GM23338 (cell line): ENCODE data around the gene CRTC1. TPM values are rescaled to one million over a fixed set of nuclear protein-coding genes. Genes with fewer than 3 reads are reported as not detected.
A peak's percentile ranks its signal among the peaks of the same experiment; 100 is the strongest.

Experiments used
- ATAC-seq: fragments of 200-7000 bp; cut with Tn5 transposase; 3 replicates; pipeline ENCODE4 v1.9.1; 2020
- DNase-seq: peaks from one replicate; pipeline ENCODE4 v3.0.0-alpha.2; 2015; ENCODE audit warnings: low spot score
- H2AFZ ChIP-seq: fragments of 200-600 bp; sonication (generic); 2 replicates; pipeline ENCODE4 v1.8.0; 2016; ENCODE audit warnings: antibody characterized with exemption, mild to moderate bottlenecking, moderate library complexity
- H3F3A ChIP-seq: fragments of 200-600 bp; sonication (generic); replicated peaks from 2 replicates; pipeline ENCODE4 v1.8.0; 2017; ENCODE audit warnings: antibody characterized with exemption, mixed run types, low read depth
- H3K27ac ChIP-seq: fragments of 200-600 bp; sonication (generic); 2 replicates; pipeline ENCODE4 v1.6.1; 2016; ENCODE audit warnings: low read depth
- H3K27me3 ChIP-seq: fragments of 200-600 bp; sonication (generic); 2 replicates; pipeline ENCODE4 v1.8.0; 2016; ENCODE audit warnings: mild to moderate bottlenecking, mixed run types, moderate library complexity; ENCODE audit not compliant: insufficient read depth
- H3K36me3 ChIP-seq: fragments of 200-600 bp; sonication (generic); 2 replicates; pipeline ENCODE4 v1.8.0; 2016; ENCODE audit warnings: mild to moderate bottlenecking; ENCODE audit not compliant: insufficient read depth
- H3K4me1 ChIP-seq: fragments of 200-600 bp; sonication (generic); 2 replicates; pipeline ENCODE4 v1.8.0; 2016; ENCODE audit warnings: mild to moderate bottlenecking, moderate library complexity; ENCODE audit not compliant: insufficient read depth
- H3K4me2 ChIP-seq: fragments of 200-600 bp; sonication (generic); 2 replicates; pipeline ENCODE4 v1.7.1; 2017; ENCODE audit warnings: mixed run types
- H3K4me3 ChIP-seq: fragments of 200-600 bp; sonication (generic); 2 replicates; pipeline ENCODE4 v1.6.1; 2016; ENCODE audit warnings: mixed run types
- H3K79me2 ChIP-seq: fragments of 200-600 bp; sonication (generic); replicated peaks from 2 replicates; pipeline ENCODE4 v1.8.0; 2017; ENCODE audit warnings: mild to moderate bottlenecking; ENCODE audit not compliant: insufficient read depth
- H3K9me2 ChIP-seq: fragments of 200-600 bp; sonication (generic); 2 replicates; pipeline ENCODE4 v1.8.0; 2017; ENCODE audit not compliant: insufficient read depth
- H4K20me1 ChIP-seq: fragments of 200-600 bp; sonication (generic); replicated peaks from 2 replicates; pipeline ENCODE4 v1.8.0; 2017; ENCODE audit warnings: mild to moderate bottlenecking; ENCODE audit not compliant: insufficient read depth
- H3K27ac Mint-ChIP-seq: 2 replicates; pipeline ENCODE4 v1.8.0; 2020; ENCODE audit warnings: inconsistent platforms, mild to moderate bottlenecking, moderate library complexity, mixed read lengths
- H3K27me3 Mint-ChIP-seq: 3 replicates; pipeline ENCODE4 v1.8.0; 2022; ENCODE audit warnings: low read depth, mild to moderate bottlenecking, moderate library complexity, mixed read lengths, inconsistent platforms; ENCODE audit not compliant: insufficient read depth, poor library complexity
- H3K36me3 Mint-ChIP-seq: 3 replicates; pipeline ENCODE4 v1.8.0; 2021; ENCODE audit warnings: low read depth, mild to moderate bottlenecking, inconsistent platforms, moderate library complexity, mixed read lengths
- H3K4me1 Mint-ChIP-seq: 3 replicates; pipeline ENCODE4 v1.8.0; 2020; ENCODE audit warnings: mild to moderate bottlenecking, inconsistent platforms, mixed read lengths
- H3K4me3 Mint-ChIP-seq: 3 replicates; pipeline ENCODE4 v1.8.0; 2021; ENCODE audit warnings: moderate library complexity, mild to moderate bottlenecking, inconsistent platforms, mixed read lengths
- H3K9me3 Mint-ChIP-seq: 3 replicates; pipeline ENCODE4 v1.8.0; 2020; ENCODE audit warnings: moderate library complexity, mild to moderate bottlenecking, inconsistent platforms, mixed read lengths
- CREB1 ChIP-seq: fragments of 250-450 bp; sonication (Bioruptor Pico); IDR thresholded peaks from 2 replicates; pipeline ENCODE4 v1.5.0; 2020; ENCODE audit warnings: low read depth, mild to moderate bottlenecking, moderate library complexity
- CTCF ChIP-seq, 2 experiments: fragments of 200-600 bp in 1 of 2; sonication (generic) in 1 of 2; conservative IDR thresholded peaks; 2 replicates each; pipeline versions ENCODE4 v1.5.1 to v1.6.1; 2016 to 2017; ENCODE audit warnings: antibody characterized with exemption in 2 of 2, low read depth in 2 of 2, mild to moderate bottlenecking in 2 of 2, moderate library complexity in 1 of 2
- ETS1 ChIP-seq: IDR thresholded peaks from 2 replicates; pipeline ENCODE4 v1.6.1; 2016; ENCODE audit warnings: antibody characterized with exemption
- EZH2 ChIP-seq: fragments of 200-600 bp; sonication (generic); IDR thresholded peaks from one replicate; pipeline ENCODE4 v1.8.0; 2017; ENCODE audit warnings: antibody characterized with exemption, mild to moderate bottlenecking, low read depth; ENCODE audit not compliant: unreplicated experiment
- EZH2phosphoT487 ChIP-seq: fragments of 200-600 bp; sonication (generic); IDR thresholded peaks from one replicate; pipeline ENCODE4 v1.8.1; 2018; ENCODE audit warnings: antibody characterized with exemption; ENCODE audit not compliant: unreplicated experiment
- JUNB ChIP-seq: IDR thresholded peaks from one replicate; pipeline ENCODE4 v1.6.1; 2016; ENCODE audit warnings: antibody characterized with exemption; ENCODE audit not compliant: unreplicated experiment
- NANOG ChIP-seq: IDR thresholded peaks from 2 replicates; pipeline ENCODE4 v1.6.1; 2016; ENCODE audit warnings: antibody characterized with exemption, borderline replicate concordance
- POLR2AphosphoS5 ChIP-seq: IDR thresholded peaks from 2 replicates; pipeline ENCODE4 v1.6.1; 2016; ENCODE audit warnings: antibody characterized with exemption, low read depth
- STAT1 ChIP-seq: IDR thresholded peaks from one replicate; pipeline ENCODE4 v1.6.1; 2016; ENCODE audit warnings: antibody characterized with exemption; ENCODE audit not compliant: unreplicated experiment
- ZNF114 ChIP-seq: fragments of 250-450 bp; sonication (Bioruptor Pico); IDR thresholded peaks from 2 replicates; pipeline ENCODE4 v1.5.0; 2020; ENCODE audit warnings: mild to moderate bottlenecking, moderate library complexity
- ZNF331 ChIP-seq: fragments of 250-450 bp; sonication (Bioruptor Pico); IDR thresholded peaks from 2 replicates; pipeline ENCODE4 v1.5.0; 2020; ENCODE audit warnings: low read depth, mild to moderate bottlenecking, moderate library complexity
- ZNF462 ChIP-seq: fragments of 250-450 bp; sonication (Bioruptor Pico); IDR thresholded peaks from 2 replicates; pipeline ENCODE4 v1.5.0; 2020; ENCODE audit warnings: mild to moderate bottlenecking, moderate library complexity
- polyA plus RNA-seq: library from polyadenylated mRNA; unstranded; fragments of >200 nt; fragmentation: Nextera tagmentation; extraction: Ambion mirVana; gene quantifications from 2 replicates; pipeline ENCODE4 v1.2.1, GENCODE V29; 2016
- total RNA-seq: library from RNA; depleted of rRNA; stranded (reverse); fragments of >200 nt; shearing (Covaris generic); gene quantifications from 2 replicates; pipeline ENCODE4 v1.2.3, GENCODE V29; 2014
- TF ChIP-seq, protein P1 (sequence below): IDR thresholded peaks from one replicate; pipeline ENCODE4 v1.6.1; 2018; ENCODE audit warnings: antibody characterized with exemption; ENCODE audit not compliant: unreplicated experiment

CRTC1 gene
- total and polyA plus RNA-seq, 2 experiments from 2014 or later: 5.4 to 8.4 TPM

DNA sequence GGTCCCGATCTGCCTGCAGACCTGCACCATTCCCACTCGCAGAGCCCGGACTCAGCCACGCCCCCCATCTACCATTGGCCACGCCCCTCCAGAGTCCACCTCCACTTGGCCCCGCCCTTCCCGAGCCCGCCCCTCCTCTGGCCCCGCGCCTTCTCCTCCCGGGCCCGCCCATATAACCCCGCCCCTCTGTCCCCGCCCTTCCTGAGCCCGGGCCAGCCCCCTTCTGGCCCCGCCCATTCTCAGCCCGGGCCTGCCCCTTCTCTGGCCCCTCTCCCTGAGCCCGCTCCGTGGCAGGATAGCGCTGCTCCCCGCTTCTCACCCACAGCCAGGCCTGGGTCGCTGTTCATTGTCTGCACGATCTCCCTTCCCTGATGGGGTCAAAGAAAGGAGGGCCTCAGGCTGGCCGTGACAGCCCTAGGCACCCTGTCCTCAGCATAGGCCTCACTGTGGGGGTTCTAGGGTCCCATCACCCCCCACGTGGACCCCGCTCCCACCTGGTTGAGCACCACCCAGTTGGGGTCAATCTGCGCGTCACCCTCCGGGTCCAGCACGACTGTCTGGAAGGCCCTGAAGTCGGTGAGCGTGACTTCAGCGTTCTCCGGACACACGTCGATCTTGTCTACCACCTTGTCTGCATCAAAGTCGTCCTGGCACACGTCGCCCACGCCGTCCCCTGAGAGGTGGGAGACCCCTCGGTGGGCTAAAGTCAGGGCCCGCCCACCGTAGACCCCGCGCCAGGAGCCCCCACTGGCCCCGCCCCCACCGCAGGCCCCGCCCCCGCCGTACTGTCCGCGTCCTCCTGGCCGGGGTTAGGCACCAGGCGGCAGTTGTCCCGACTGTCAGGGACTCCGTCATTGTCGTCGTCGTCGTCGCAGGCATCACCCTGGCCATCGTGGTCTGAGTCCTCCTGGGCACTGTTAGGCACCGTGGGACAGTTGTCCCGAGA, 102.0 kb downstream of the CRTC1 start:
- H4K20me1 ChIP-seq: peaks cover 9% of the 10 kb centered on the region
- no peaks in the 10 kb centered on the region for H3K36me3 ChIP-seq
- ATAC-seq (peak; percentile 42), DNase-seq (peak; percentile 95)
- peaks cover 96% of the 10 kb centered on the region for H3K27me3 ChIP-seq
- no peaks in the 10 kb centered on the region; the same call in 2 of the 3 replicates for H3K36me3 Mint-ChIP-seq
- H3F3A ChIP-seq: 0 out of 2 replicates have a peak, but pooled peaks cover 6% of the 10 kb centered on the region
- no peaks in the 10 kb centered on the region for H3K79me2 ChIP-seq
- peak overlapping the region; percentile 48; the same call in 1 of the 2 replicates for H3K4me3 ChIP-seq
- TF ChIP-seq ZNF331 (CRISPR knock-in tag): no peak
- no peak for TF ChIP-seq EZH2phosphoT487
- no peak for TF ChIP-seq EZH2
- TF ChIP-seq ETS1: no peak
- TF ChIP-seq POLR2AphosphoS5: no peak
- TF ChIP-seq ZNF114 (CRISPR knock-in tag): no peak
- TF ChIP-seq, protein P1, sequence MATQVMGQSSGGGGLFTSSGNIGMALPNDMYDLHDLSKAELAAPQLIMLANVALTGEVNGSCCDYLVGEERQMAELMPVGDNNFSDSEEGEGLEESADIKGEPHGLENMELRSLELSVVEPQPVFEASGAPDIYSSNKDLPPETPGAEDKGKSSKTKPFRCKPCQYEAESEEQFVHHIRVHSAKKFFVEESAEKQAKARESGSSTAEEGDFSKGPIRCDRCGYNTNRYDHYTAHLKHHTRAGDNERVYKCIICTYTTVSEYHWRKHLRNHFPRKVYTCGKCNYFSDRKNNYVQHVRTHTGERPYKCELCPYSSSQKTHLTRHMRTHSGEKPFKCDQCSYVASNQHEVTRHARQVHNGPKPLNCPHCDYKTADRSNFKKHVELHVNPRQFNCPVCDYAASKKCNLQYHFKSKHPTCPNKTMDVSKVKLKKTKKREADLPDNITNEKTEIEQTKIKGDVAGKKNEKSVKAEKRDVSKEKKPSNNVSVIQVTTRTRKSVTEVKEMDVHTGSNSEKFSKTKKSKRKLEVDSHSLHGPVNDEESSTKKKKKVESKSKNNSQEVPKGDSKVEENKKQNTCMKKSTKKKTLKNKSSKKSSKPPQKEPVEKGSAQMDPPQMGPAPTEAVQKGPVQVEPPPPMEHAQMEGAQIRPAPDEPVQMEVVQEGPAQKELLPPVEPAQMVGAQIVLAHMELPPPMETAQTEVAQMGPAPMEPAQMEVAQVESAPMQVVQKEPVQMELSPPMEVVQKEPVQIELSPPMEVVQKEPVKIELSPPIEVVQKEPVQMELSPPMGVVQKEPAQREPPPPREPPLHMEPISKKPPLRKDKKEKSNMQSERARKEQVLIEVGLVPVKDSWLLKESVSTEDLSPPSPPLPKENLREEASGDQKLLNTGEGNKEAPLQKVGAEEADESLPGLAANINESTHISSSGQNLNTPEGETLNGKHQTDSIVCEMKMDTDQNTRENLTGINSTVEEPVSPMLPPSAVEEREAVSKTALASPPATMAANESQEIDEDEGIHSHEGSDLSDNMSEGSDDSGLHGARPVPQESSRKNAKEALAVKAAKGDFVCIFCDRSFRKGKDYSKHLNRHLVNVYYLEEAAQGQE: no peak
- TF ChIP-seq NANOG: no peak
- TF ChIP-seq ZNF462 (CRISPR knock-in tag): no peak
- no peak for TF ChIP-seq STAT1
- TF ChIP-seq JUNB: no peak
- no peak for TF ChIP-seq CREB1 (CRISPR knock-in tag)
- no peak for TF ChIP-seq CTCF (conservative IDR thresholded peaks at IDR 0.05; ENCODE audit: low read depth in 2 of 2)
- H3K27ac Mint-ChIP-seq: no peak overlapping the region
- 0 out of 2 replicates have a peak overlapping the region, but pooled peaks have one; percentile 43 for H2AFZ ChIP-seq
- peak overlapping the region; percentile 56 for H3K4me3 Mint-ChIP-seq
- H3K27me3 Mint-ChIP-seq: peaks cover 84% of the 10 kb centered on the region
- peaks cover 6% of the 10 kb centered on the region; the same call in 1 of the 2 replicates for H3K4me1 ChIP-seq
- H3K9me3 Mint-ChIP-seq: peaks cover 7% of the 10 kb centered on the region
- H3K4me2 ChIP-seq: peak overlapping the region; percentile 85
- no peak overlapping the region for H3K27ac ChIP-seq
- no peaks in the 10 kb centered on the region for H3K9me2 ChIP-seq
- H3K4me1 Mint-ChIP-seq: peaks cover 16% of the 10 kb centered on the region
